A204.1 (cell line): ENCODE results near the gene NGF.

Experiments used
- FAIRE-seq: peaks from 2 replicates; lab custom pipeline; 2012; peaks lifted over from hg19 to GRCh38; lab: Jason Lieb, UNC

Gene NGF

GRCh38 chr1:115278211-115278610 lies 59.8 kb downstream of the NGF start:
- no peak for FAIRE-seq

GRCh38 chr1:115277276-115277675 lies 60.8 kb downstream of the NGF start:
- FAIRE-seq: no peak

GRCh38 chr1:115275216-115275615 lies 62.8 kb downstream of the NGF start:
- no peak for FAIRE-seq

GRCh38 chr1:115274467-115274866 lies 63.6 kb downstream of the NGF start:
- no peak for FAIRE-seq

GRCh38 chr1:115266729-115267421 lies 71.2 kb downstream of the NGF start:
- no peak for FAIRE-seq

GRCh38 chr1:115265099-115265498 lies 73.0 kb downstream of the NGF start:
- no peak for FAIRE-seq

GRCh38 chr1:115262886-115263285 lies 75.2 kb downstream of the NGF start:
- no peak for FAIRE-seq

GRCh38 chr1:115261496-115261895 lies 76.6 kb downstream of the NGF start:
- FAIRE-seq: no peak

- FAIRE-seq: no peak
These were observed 79.7 kb downstream of the NGF start for GRCh38 chr1:115258302-115258866.

- no peak for FAIRE-seq
These were observed 80.5 kb downstream of the NGF start for GRCh38 chr1:115257591-115257990.

- FAIRE-seq: no peak
These were observed 82.9 kb downstream of the NGF start for GRCh38 chr1:115255154-115255553.

- no peak for FAIRE-seq
These were observed 85.5 kb downstream of the NGF start for GRCh38 chr1:115252585-115252984.

- FAIRE-seq: no peak
These were observed 86.2 kb downstream of the NGF start for GRCh38 chr1:115251856-115252255.

GRCh38 chr1:115251340-115251748 lies 86.7 kb downstream of the NGF start:
- FAIRE-seq: no peak

GRCh38 chr1:115246526-115246925 lies 91.5 kb downstream of the NGF start:
- no peak for FAIRE-seq

GRCh38 chr1:115245227-115245626 lies 92.8 kb downstream of the NGF start:
- FAIRE-seq: peak; percentile 52

- FAIRE-seq: no peak
These were observed 95.5 kb downstream of the NGF start for GRCh38 chr1:115242543-115242942.

- FAIRE-seq: no peak
These were observed 96.7 kb downstream of the NGF start for GRCh38 chr1:115241309-115241708.

GRCh38 chr1:115240297-115240696 lies 97.8 kb downstream of the NGF start:
- FAIRE-seq: no peak

GRCh38 chr1:115239426-115239825 lies 98.6 kb downstream of the NGF start:
- FAIRE-seq: no peak

GRCh38 chr1:115239148-115239422 lies 99.0 kb downstream of the NGF start:
- FAIRE-seq: no peak

- no peak for FAIRE-seq
These were observed 99.5 kb downstream of the NGF start for GRCh38 chr1:115238336-115239147.

GRCh38 chr1:115237507-115237906 lies 100.5 kb downstream of the NGF start:
- FAIRE-seq: no peak

GRCh38 chr1:115237023-115237422 lies 101.0 kb downstream of the NGF start:
- no peak for FAIRE-seq
